Stimulated activated CD8-positive, alpha-beta memory T cell treated with anti-CD3 and anti-CD28 coated beads, Interleukin-4, amount 100 ng/mL, for 48 hours (primary cell): ENCODE measurements around the gene RIMS3.
"Not testable (repeated sequence)": the region's sequence is repeated elsewhere in the genome, so short reads cannot be mapped to it uniquely, and the experiment has no call there.

Experiments
- DNase-seq: peaks from one replicate; pipeline ENCODE4 v3.0.0-alpha.2; 2020

Gene RIMS3

GRCh38 chr1:40582116-40582515 lies 83.4 kb downstream of the RIMS3 start:
- DNase-seq, result no peak

GRCh38 chr1:40575336-40575735 lies 90.1 kb downstream of the RIMS3 start:
- DNase-seq, result no peak

- DNase-seq, result not testable (repeated sequence)
These were observed 90.7 kb downstream of the RIMS3 start for GRCh38 chr1:40574805-40575204.
